Smooth muscle cell (in vitro differentiated cells): ENCODE data around the gene CSTPP1. TPM values are rescaled to one million over a fixed set of nuclear protein-coding genes. Genes with fewer than 3 reads are reported as not detected.

Experiments used
- DNase-seq: peaks from one replicate; lab custom pipeline; 2025; ENCODE audit not compliant: unreplicated experiment; lab: John Stamatoyannopoulos, UW
- H2AFZ ChIP-seq: fragments of 200-600 bp; sonication (generic); 2 replicates; pipeline ENCODE4 v1.6.0; 2016; ENCODE audit warnings: antibody characterized with exemption, low read depth, mild to moderate bottlenecking
- H3F3A ChIP-seq: fragments of 200-600 bp; sonication (generic); 2 replicates; pipeline ENCODE4 v1.6.0; 2017; ENCODE audit warnings: antibody characterized with exemption, low read depth
- H3K27ac ChIP-seq: fragments of 200-600 bp; sonication (generic); 2 replicates; pipeline ENCODE4 v1.5.1; 2016; ENCODE audit warnings: low read depth, mild to moderate bottlenecking
- H3K27me3 ChIP-seq: fragments of 200-600 bp; sonication (generic); 2 replicates; pipeline ENCODE4 v1.6.1; 2016; ENCODE audit warnings: low read depth, mild to moderate bottlenecking
- H3K36me3 ChIP-seq: fragments of 200-600 bp; sonication (generic); 2 replicates; pipeline ENCODE4 v1.5.1; 2016; ENCODE audit warnings: low read depth
- H3K4me1 ChIP-seq: fragments of 200-600 bp; sonication (generic); 2 replicates; pipeline ENCODE4 v1.5.1; 2016; ENCODE audit warnings: low read depth
- H3K4me2 ChIP-seq: fragments of 200-600 bp; sonication (generic); 2 replicates; pipeline ENCODE4 v1.6.0; 2016; ENCODE audit warnings: mild to moderate bottlenecking
- H3K4me3 ChIP-seq: fragments of 200-600 bp; sonication (generic); 2 replicates; pipeline ENCODE4 v1.5.1; 2016; ENCODE audit warnings: mild to moderate bottlenecking
- H3K79me2 ChIP-seq: fragments of 200-600 bp; sonication (generic); 2 replicates; pipeline ENCODE4 v1.6.0; 2016; ENCODE audit warnings: low read depth, mild to moderate bottlenecking
- H3K9ac ChIP-seq: fragments of 200-600 bp; sonication (generic); 2 replicates; pipeline ENCODE4 v1.6.0; 2016; ENCODE audit warnings: low read depth
- H3K9me3 ChIP-seq: fragments of 200-600 bp; sonication (generic); replicated peaks from 2 replicates; pipeline ENCODE4 v1.5.1; 2016; ENCODE audit warnings: low read depth
- H4K20me1 ChIP-seq: fragments of 200-600 bp; sonication (generic); 2 replicates; pipeline ENCODE4 v1.6.0; 2016; ENCODE audit warnings: low read depth
- CTCF ChIP-seq: fragments of 200-600 bp; sonication (generic); IDR thresholded peaks from 2 replicates; pipeline ENCODE4 v1.5.1; 2017; ENCODE audit warnings: borderline replicate concordance, mild to moderate bottlenecking, antibody characterized with exemption; ENCODE audit not compliant: insufficient read depth, poor library complexity, severe bottlenecking
- WGBS: methylation state at CpG from one replicate; pipeline ENCODE4 v1.1.7; 2016; ENCODE audit warnings: low lambda C conversion rate; 5-methylcytosine and 5-hydroxymethylcytosine counted together
- polyA plus RNA-seq: library from polyadenylated mRNA; unstranded; fragments of >200 nt; fragmentation: Nextera tagmentation; extraction: Ambion mirVana; gene quantifications from 2 replicates; pipeline ENCODE4 v1.2.1, GENCODE V29; 2016
- total RNA-seq: library from RNA; depleted of rRNA; stranded (reverse); fragments of >200 nt; gene quantifications from 2 replicates; pipeline ENCODE4 v1.2.3, GENCODE V29; 2014

The CSTPP1 gene
- total and polyA plus RNA-seq, 2 experiments from 2014 or later: 37.4 to 44.8 TPM

DNA sequence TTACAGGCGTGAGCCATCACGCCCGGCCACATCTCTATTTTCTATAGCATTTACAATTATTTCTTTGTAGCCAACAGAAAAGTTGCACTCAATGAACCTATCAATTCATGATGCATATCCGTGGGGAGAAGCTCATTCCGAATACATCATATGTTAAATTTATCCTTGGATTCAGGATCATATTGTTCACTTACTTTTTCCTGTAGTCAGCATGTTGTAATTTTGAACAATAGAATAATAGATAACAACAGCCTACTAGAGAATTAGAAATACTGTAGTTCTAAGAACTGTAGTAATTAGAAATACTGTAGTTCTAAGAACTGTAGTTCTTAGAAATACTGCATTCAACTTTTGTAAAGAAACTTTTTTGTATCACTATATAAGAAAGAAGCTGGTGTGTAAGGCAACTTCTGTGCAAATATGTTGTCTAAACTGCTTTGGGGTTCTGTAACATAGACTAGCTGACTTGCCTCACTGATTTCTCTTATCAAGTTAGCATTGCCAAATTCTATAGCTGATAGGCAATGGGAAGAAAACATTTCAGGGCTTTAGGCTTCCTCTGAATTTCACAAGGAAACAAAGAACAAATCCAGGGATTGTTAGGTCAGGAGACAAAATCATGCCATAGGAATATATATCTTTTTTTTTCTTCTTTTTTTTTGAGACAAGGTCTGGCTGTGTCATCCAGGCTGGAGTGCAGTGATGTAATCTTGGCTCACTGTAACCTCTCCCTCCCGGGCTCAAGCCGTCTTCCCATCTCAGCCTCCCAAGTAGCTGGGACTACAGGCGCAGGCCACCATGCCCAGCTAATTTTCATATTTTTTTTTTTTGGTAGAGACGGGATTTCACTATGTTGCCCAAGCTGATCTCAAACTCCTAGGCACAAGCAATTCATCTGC is 91.9 kb downstream of the CSTPP1 start:
- H4K20me1 ChIP-seq: peaks cover 14% of the 10 kb centered on the region
- DNase-seq: no peak
- no peak overlapping the region for H3K27ac ChIP-seq
- H3K27me3 ChIP-seq: no peaks in the 10 kb centered on the region
- no peaks in the 10 kb centered on the region for H3K36me3 ChIP-seq
- no peak overlapping the region for H2AFZ ChIP-seq
- H3K4me2 ChIP-seq: no peak overlapping the region
- no peaks in the 10 kb centered on the region for H3K79me2 ChIP-seq
- H3K9ac ChIP-seq: no peak overlapping the region
- H3K4me1 ChIP-seq: peaks cover 3% of the 10 kb centered on the region
- H3K9me3 ChIP-seq: no peaks in the 10 kb centered on the region
- no peaks in the 10 kb centered on the region for H3F3A ChIP-seq
- H3K4me3 ChIP-seq: no peak overlapping the region
- 89% methylated on average over 9 of the region's 9 CpGs for WGBS
- no peak for TF ChIP-seq CTCF

- H3F3A ChIP-seq: no peaks in the 10 kb centered on the region
Observed at GRCh38 chr11:47033439-47033838, 96.9 kb downstream of the CSTPP1 start.

DNA sequence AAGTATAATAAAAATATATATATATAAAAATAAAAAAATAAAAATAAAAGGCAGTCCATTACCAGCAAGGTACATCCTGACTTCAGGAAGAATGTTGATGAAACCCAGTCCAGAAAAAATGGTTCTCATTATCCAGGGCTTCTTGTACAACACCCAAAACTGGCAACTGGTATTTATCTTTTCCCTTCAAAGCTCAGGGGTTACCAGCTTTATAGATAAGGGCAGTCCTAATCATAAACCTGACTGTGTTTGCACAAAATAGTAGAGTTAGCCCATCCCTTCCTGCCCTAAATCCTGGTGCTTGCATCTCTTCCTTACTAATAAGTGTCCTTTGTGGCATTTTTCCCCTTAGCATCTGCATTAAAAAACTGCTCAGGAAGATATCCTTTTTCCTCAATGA is 97.5 kb downstream of the CSTPP1 start:
- no peak overlapping the region for H3K9ac ChIP-seq
- no peaks in the 10 kb centered on the region for H3F3A ChIP-seq
- no peaks in the 10 kb centered on the region for H3K36me3 ChIP-seq
- H3K79me2 ChIP-seq: no peaks in the 10 kb centered on the region
- no peak overlapping the region for H3K4me2 ChIP-seq
- no peaks in the 10 kb centered on the region for H3K27me3 ChIP-seq
- no peak overlapping the region for H3K27ac ChIP-seq
- H2AFZ ChIP-seq: no peak overlapping the region
- peaks cover 6% of the 10 kb centered on the region for H4K20me1 ChIP-seq
- H3K4me1 ChIP-seq: peaks cover 9% of the 10 kb centered on the region
- no peaks in the 10 kb centered on the region for H3K9me3 ChIP-seq
- no peak for DNase-seq
- no peak overlapping the region for H3K4me3 ChIP-seq
- TF ChIP-seq CTCF: no peak

More at GRCh38 chr11:47033439-47033838, 96.9 kb downstream of the CSTPP1 start:
- Histone ChIP-seq H3K9ac (no peak overlapping the region), H3K4me1 (peaks cover 9% of the 10 kb centered on the region), H3K4me3 (no peak overlapping the region), H2AFZ (no peak overlapping the region), H3K27ac (no peak overlapping the region), H3K79me2 (no peaks in the 10 kb centered on the region), H3K4me2 (no peak overlapping the region), H4K20me1 (peaks cover 6% of the 10 kb centered on the region), H3K9me3 (no peaks in the 10 kb centered on the region), H3K27me3 (no peaks in the 10 kb centered on the region), H3K36me3 (no peaks in the 10 kb centered on the region)
- TF ChIP-seq CTCF: no peak
- DNase-seq: no peak
- 53% methylated on average over 2 of the region's 2 CpGs for WGBS

- Histone ChIP-seq H4K20me1 (peaks cover 7% of the 10 kb centered on the region), H3K9me3 (no peaks in the 10 kb centered on the region), H3K36me3 (no peaks in the 10 kb centered on the region), H3K79me2 (no peaks in the 10 kb centered on the region), H3K4me1 (peaks cover 9% of the 10 kb centered on the region), H3K27me3 (no peaks in the 10 kb centered on the region), H3K4me3 (no peak overlapping the region), H3K9ac (no peak overlapping the region), H2AFZ (no peak overlapping the region), H3K27ac (no peak overlapping the region), H3K4me2 (no peak overlapping the region), H3F3A (no peaks in the 10 kb centered on the region)
- 96% methylated on average over 5 of the region's 5 CpGs for WGBS
- no peak for TF ChIP-seq CTCF
- no peak for DNase-seq
Observed at GRCh38 chr11:47035108-47035507, 98.5 kb downstream of the CSTPP1 start.
